ENCODE data around the gene FGF9. TPM values are rescaled to one million over a fixed set of nuclear protein-coding genes. Genes with fewer than 3 reads are reported as not detected.

The FGF9 gene
- total and polyA plus RNA-seq, 4 donors = 5.1 to 24.0 (median 16.4) TPM

DNA sequence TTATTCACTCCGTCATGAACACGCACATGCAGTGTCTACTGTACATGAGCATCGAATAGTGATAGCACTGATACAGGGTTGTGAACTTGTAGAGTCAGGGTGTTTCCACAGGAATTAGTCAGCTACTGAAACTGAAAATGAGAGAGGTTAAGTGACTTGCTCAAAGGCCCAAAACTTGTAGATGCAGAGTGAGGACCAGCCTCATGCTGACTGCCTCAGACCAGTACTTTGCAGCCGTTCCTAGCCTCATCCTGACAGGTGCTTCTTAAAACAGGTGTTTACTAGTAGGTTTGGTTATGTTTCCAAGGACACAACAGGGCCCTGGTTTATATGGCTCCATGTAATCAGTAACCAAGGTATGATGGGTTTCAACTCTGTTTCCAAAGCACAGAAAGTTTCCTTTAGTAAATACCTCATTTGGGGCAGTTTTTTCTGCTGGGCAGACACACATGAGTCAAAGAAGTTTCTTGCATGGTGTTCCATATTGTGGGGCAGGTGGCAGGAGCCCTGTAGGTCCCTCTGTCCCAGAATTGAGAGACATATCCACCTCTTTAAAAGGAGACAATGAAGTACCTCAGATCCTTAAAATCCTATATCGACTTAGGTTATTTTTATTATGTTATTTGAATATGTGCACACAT, 16.0 kb downstream of the FGF9 start:
- Histone ChIP-seq H3K36me3 (ENCODE audit: control insufficient read depth, insufficient read depth, low read length) (peaks cover 14% of the 10 kb centered on the region), H3K27ac (ENCODE audit: low read depth, low read length) (no peak overlapping the region), H3K27me3 (ENCODE audit: control insufficient read depth, insufficient read depth, low read length) (no peaks in the 10 kb centered on the region), H3K9me3 (ENCODE audit: control insufficient read depth, insufficient read depth, low read length) (no peaks in the 10 kb centered on the region), H3K4me3 (ENCODE audit: low read depth, low read length) (no peak overlapping the region), H3K4me1 (ENCODE audit: control insufficient read depth, insufficient read depth, low read length) (no peaks in the 10 kb centered on the region)
- DNase-seq (ENCODE audit: low read depth in 4 of 6, low spot score in 6 of 6) = no peak
- WGBS (ENCODE audit: insufficient coverage) = 95% methylated on average over 4 of the region's 5 CpGs

DNA sequence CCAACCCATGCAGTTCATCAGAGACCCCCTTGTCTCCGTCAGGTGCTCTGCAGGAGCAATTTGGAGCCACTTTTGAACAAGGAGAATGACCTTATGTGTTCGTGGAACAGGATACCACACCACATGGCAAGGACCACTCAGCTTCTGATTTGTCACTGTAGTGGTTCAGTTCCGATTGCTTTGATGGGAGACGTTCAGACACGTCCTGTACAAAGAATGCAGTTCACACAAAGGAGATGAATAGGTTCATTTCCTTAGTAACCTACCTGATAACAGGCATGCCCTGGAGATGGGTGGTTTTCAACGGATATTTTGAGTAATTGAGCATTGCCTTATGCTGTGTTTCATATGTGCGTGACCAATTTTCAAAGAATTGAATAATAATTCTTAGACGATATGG, 17.2 kb downstream of the FGF9 start:
- H3K4me3 ChIP-seq (ENCODE audit: low read depth, low read length) = no peak overlapping the region
- H3K27me3 ChIP-seq (ENCODE audit: control insufficient read depth, insufficient read depth, low read length) = no peaks in the 10 kb centered on the region
- H3K36me3 ChIP-seq (ENCODE audit: control insufficient read depth, insufficient read depth, low read length) = peaks cover 12% of the 10 kb centered on the region
- H3K4me1 ChIP-seq (ENCODE audit: control insufficient read depth, insufficient read depth, low read length) = no peaks in the 10 kb centered on the region
- no peak for DNase-seq (ENCODE audit: low read depth in 4 of 6, low spot score in 6 of 6)
- H3K27ac ChIP-seq (ENCODE audit: low read depth, low read length) = no peak overlapping the region
- no peaks in the 10 kb centered on the region for H3K9me3 ChIP-seq (ENCODE audit: control insufficient read depth, insufficient read depth, low read length)
- 84% methylated on average over 5 of the region's 8 CpGs for WGBS (ENCODE audit: insufficient coverage)

DNA sequence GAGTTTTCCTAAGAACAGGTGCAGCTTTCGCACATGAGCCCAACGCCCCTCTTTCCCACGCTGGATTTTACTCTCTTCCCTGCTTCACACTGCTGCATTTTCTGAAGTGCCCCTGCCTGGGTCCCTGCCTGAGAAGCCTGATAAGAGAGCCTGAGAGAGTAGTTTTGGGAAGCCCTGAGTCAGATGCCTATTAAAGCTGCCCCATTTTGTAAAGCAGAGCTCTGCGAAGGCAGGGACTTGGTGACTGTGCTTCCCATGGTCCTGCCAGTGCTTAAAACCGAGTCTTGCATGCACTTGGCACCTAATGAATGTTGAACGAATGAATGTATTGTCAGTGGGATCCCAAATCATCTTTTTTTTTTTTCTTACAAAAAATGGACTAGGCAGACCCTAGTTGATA, 18.2 kb downstream of the FGF9 start:
- no peak overlapping the region for H3K4me3 ChIP-seq (ENCODE audit: low read depth, low read length)
- peaks cover 8% of the 10 kb centered on the region for H3K36me3 ChIP-seq (ENCODE audit: control insufficient read depth, insufficient read depth, low read length)
- DNase-seq (ENCODE audit: low read depth in 4 of 6, low spot score in 6 of 6) = no peak
- no peaks in the 10 kb centered on the region for H3K4me1 ChIP-seq (ENCODE audit: control insufficient read depth, insufficient read depth, low read length)
- H3K9me3 ChIP-seq (ENCODE audit: control insufficient read depth, insufficient read depth, low read length) = no peaks in the 10 kb centered on the region
- H3K27ac ChIP-seq (ENCODE audit: low read depth, low read length) = no peak overlapping the region
- WGBS (ENCODE audit: insufficient coverage) = 88% methylated on average over 4 of the region's 6 CpGs
- no peaks in the 10 kb centered on the region for H3K27me3 ChIP-seq (ENCODE audit: control insufficient read depth, insufficient read depth, low read length)

DNA sequence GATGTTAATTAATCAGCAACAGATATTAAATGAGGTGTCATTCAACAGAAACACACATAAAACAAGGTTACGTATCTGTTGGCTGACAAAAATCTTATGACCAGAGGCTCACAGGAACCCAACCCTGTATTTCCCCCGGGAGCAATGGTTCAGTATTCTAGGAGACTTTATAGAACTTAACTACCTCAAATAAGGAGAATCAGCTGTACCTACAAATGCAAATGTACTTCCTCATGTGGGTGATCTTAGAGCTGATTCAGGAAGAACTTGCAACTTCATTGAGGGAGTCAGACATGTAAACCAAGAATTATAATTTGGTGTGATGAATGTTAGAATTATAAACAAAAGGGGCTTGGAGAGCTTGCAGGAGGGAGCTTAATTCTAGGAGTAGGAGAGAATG, 20.1 kb downstream of the FGF9 start:
- H3K27ac ChIP-seq (ENCODE audit: low read depth, low read length) = no peak overlapping the region
- H3K27me3 ChIP-seq (ENCODE audit: control insufficient read depth, insufficient read depth, low read length) = no peaks in the 10 kb centered on the region
- H3K4me3 ChIP-seq (ENCODE audit: low read depth, low read length) = no peak overlapping the region
- no peak for DNase-seq (ENCODE audit: low read depth in 4 of 6, low spot score in 6 of 6)
- H3K9me3 ChIP-seq (ENCODE audit: control insufficient read depth, insufficient read depth, low read length) = no peaks in the 10 kb centered on the region
- peaks cover 8% of the 10 kb centered on the region for H3K36me3 ChIP-seq (ENCODE audit: control insufficient read depth, insufficient read depth, low read length)
- WGBS (ENCODE audit: insufficient coverage) = no CpG with 5 or more reads among the region's 2 CpGs
- no peaks in the 10 kb centered on the region for H3K4me1 ChIP-seq (ENCODE audit: control insufficient read depth, insufficient read depth, low read length)

DNA sequence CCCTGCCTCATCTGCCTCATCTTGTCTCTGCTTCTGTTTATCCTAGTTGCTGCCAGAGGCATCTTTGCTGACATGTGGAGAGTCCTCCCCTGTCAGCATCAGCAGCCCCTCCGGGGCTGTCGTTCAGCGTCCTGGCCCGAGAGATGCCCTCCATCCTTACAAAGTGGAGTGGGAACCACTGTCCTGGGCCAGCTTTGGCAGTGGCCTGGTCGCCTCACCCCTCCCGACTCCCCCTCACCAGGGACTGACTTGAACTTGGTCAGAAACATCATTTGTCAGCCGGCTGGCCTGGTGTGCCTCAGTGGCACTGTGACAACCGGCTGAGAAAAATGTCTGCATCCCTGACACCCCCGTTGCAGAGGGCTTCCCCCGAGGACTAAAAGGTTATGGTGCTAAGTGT, 20.6 kb downstream of the FGF9 start:
- Histone ChIP-seq H3K9me3 (ENCODE audit: control insufficient read depth, insufficient read depth, low read length) (no peaks in the 10 kb centered on the region), H3K27me3 (ENCODE audit: control insufficient read depth, insufficient read depth, low read length) (no peaks in the 10 kb centered on the region), H3K27ac (ENCODE audit: low read depth, low read length) (no peak overlapping the region), H3K4me3 (ENCODE audit: low read depth, low read length) (no peak overlapping the region), H3K4me1 (ENCODE audit: control insufficient read depth, insufficient read depth, low read length) (no peaks in the 10 kb centered on the region), H3K36me3 (ENCODE audit: control insufficient read depth, insufficient read depth, low read length) (peaks cover 8% of the 10 kb centered on the region)
- no peak for DNase-seq (ENCODE audit: low read depth in 4 of 6, low spot score in 6 of 6)
- 91% methylated on average over 8 of the region's 10 CpGs for WGBS (ENCODE audit: insufficient coverage)

DNA sequence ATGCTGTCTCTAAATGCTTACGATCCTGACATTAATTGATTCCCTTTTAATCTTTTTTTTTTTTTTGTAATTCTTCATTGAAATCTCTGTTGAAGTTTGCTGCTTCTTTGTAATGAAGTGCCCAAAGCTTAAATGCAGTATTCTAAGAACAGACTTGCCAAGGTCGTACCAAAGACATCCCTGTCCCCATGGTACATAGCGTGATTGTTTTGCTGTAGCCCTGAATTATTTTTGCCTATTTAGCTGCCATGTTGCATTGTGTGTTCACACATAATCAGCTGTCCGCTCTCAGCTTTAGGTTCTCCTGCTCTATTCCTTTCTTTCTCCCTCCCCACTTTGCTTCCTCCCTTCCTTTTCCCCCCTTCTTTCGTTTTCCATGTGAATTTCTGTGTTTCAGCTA, 21.1 kb downstream of the FGF9 start:
- no peaks in the 10 kb centered on the region for H3K4me1 ChIP-seq (ENCODE audit: control insufficient read depth, insufficient read depth, low read length)
- DNase-seq (ENCODE audit: low read depth in 4 of 6, low spot score in 6 of 6) = no peak
- H3K27me3 ChIP-seq (ENCODE audit: control insufficient read depth, insufficient read depth, low read length) = no peaks in the 10 kb centered on the region
- no peak overlapping the region for H3K4me3 ChIP-seq (ENCODE audit: low read depth, low read length)
- no peaks in the 10 kb centered on the region for H3K9me3 ChIP-seq (ENCODE audit: control insufficient read depth, insufficient read depth, low read length)
- no peak overlapping the region for H3K27ac ChIP-seq (ENCODE audit: low read depth, low read length)
- H3K36me3 ChIP-seq (ENCODE audit: control insufficient read depth, insufficient read depth, low read length) = peaks cover 8% of the 10 kb centered on the region
- 94% methylated on average over 2 of the region's 5 CpGs for WGBS (ENCODE audit: insufficient coverage)

DNA sequence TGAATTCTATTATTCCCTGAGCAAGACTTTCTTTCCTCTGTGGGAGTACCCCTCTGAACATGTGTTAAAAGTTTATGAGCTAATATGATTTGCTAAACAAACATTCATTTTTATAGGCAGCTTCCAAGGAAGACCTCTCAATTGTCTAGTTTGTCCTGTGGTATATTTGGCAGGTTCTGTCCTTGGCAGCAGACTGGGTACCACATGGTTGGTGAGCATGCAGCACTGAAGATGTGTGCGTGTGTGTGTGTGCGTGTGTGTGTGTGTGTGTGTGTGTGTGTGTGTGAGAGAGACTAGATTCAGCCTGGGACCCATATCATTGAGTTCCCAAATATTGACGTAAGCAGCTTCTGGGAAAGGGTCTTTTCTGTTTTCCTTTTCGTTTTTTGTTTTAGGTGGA, 24.0 kb downstream of the FGF9 start:
- Histone ChIP-seq H3K36me3 (ENCODE audit: control insufficient read depth, insufficient read depth, low read length) (peaks cover 7% of the 10 kb centered on the region), H3K9me3 (ENCODE audit: control insufficient read depth, insufficient read depth, low read length) (no peaks in the 10 kb centered on the region), H3K4me3 (ENCODE audit: low read depth, low read length) (no peak overlapping the region), H3K4me1 (ENCODE audit: control insufficient read depth, insufficient read depth, low read length) (no peaks in the 10 kb centered on the region), H3K27ac (ENCODE audit: low read depth, low read length) (no peak overlapping the region), H3K27me3 (ENCODE audit: control insufficient read depth, insufficient read depth, low read length) (no peaks in the 10 kb centered on the region)
- DNase-seq (ENCODE audit: low read depth in 4 of 6, low spot score in 6 of 6) = peak in 1 of 6 donors; percentile 10
- 74% methylated on average over 2 of the region's 4 CpGs for WGBS (ENCODE audit: insufficient coverage)

DNA sequence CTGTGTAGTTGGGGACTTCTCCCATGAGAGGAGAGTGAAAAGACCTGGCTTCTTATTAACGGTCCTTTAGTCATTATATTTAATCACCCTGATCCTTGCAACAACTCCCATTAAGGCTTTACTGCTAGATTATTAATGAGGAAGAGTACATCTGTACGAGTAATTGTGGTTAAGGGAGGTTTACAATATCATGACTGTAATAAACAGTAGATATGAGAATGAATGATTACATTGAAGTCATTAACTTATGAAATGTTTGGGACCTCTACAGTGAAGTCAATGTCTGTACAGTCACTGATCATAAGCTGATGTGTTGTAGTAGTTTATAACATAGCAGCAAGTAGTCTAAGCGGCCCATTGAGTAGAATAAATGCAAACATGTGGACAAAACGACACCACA, 24.7 kb downstream of the FGF9 start:
- H3K4me3 ChIP-seq (ENCODE audit: low read depth, low read length) = no peak overlapping the region
- H3K27me3 ChIP-seq (ENCODE audit: control insufficient read depth, insufficient read depth, low read length) = no peaks in the 10 kb centered on the region
- peak in 1 of 6 donors; percentile 80 for DNase-seq (ENCODE audit: low read depth in 4 of 6, low spot score in 6 of 6)
- no peaks in the 10 kb centered on the region for H3K9me3 ChIP-seq (ENCODE audit: control insufficient read depth, insufficient read depth, low read length)
- no CpG with 5 or more reads among the region's 4 CpGs for WGBS (ENCODE audit: insufficient coverage)
- no peak overlapping the region for H3K27ac ChIP-seq (ENCODE audit: low read depth, low read length)
- no peaks in the 10 kb centered on the region for H3K4me1 ChIP-seq (ENCODE audit: control insufficient read depth, insufficient read depth, low read length)
- peaks cover 3% of the 10 kb centered on the region for H3K36me3 ChIP-seq (ENCODE audit: control insufficient read depth, insufficient read depth, low read length)

DNA sequence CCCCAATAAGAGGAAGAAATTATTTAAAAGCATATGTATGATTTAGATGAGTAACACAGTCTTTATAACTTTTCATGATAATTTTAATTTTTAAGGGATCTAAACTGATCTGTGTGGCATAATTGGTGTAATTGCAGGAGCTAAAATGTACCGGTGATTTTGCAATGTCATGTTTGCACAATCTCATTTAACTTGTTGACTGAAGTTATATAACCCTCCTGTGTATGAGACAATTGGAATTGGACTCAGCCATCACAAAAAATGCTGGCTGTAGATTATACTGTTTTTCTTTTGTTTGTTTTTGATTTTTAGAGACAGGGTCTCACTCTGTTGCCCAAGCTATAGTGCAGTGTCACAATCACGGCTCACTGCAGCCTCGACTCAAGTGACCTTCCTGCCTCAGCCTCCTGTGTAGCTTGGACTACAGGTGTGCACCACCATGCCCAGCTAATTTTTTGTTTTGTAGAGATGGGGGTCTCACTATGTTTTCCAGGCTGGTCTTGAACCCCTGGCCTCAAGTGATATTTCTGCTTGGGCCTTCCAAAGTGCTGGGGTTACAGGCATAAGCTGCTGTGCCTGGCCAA, 26.1 kb downstream of the FGF9 start:
- Histone ChIP-seq H3K4me1 (ENCODE audit: control insufficient read depth, insufficient read depth, low read length) (no peaks in the 10 kb centered on the region), H3K27me3 (ENCODE audit: control insufficient read depth, insufficient read depth, low read length) (no peaks in the 10 kb centered on the region), H3K36me3 (ENCODE audit: control insufficient read depth, insufficient read depth, low read length) (no peaks in the 10 kb centered on the region), H3K4me3 (ENCODE audit: low read depth, low read length) (no peak overlapping the region), H3K27ac (ENCODE audit: low read depth, low read length) (no peak overlapping the region), H3K9me3 (ENCODE audit: control insufficient read depth, insufficient read depth, low read length) (no peaks in the 10 kb centered on the region)
- DNase-seq (ENCODE audit: low read depth in 4 of 6, low spot score in 6 of 6) = no peak
- no CpG with 5 or more reads among the region's 3 CpGs for WGBS (ENCODE audit: insufficient coverage)

Measured in spinal cord (tissue), 10 donors.